GM12878 (cell line): ENCODE measurements around the gene ZNF44. TPM values are rescaled to one million over a fixed set of nuclear protein-coding genes. Genes with fewer than 3 reads are reported as not detected.

Experiments used
- ATF7 ChIP-seq: fragments of 450-650 bp; IDR thresholded peaks from 2 replicates; pipeline ENCODE4 v1.6.1; 2016; ENCODE audit warnings: low read depth, mild to moderate bottlenecking
- CBFB ChIP-seq: IDR thresholded peaks from 2 replicates; pipeline ENCODE4 v1.6.1; 2016; ENCODE audit warnings: antibody characterized with exemption, low read depth
- CHD2 ChIP-seq: IDR thresholded peaks from 2 replicates; pipeline ENCODE4 v1.6.1; 2011; ENCODE audit warnings: low read depth, low read length, improper control_type of control experiment, borderline replicate concordance
- E2F8 ChIP-seq: fragments of 450-650 bp; IDR thresholded peaks from 2 replicates; pipeline ENCODE4 v1.6.1; 2018; ENCODE audit warnings: mild to moderate bottlenecking, low read depth, moderate library complexity; ENCODE audit not compliant: partially characterized antibody
- GATAD2B ChIP-seq: fragments of 450-650 bp; conservative IDR thresholded peaks from 2 replicates; pipeline ENCODE4 v1.6.1; 2017; ENCODE audit warnings: low read depth, mild to moderate bottlenecking, moderate library complexity
- HDAC2 ChIP-seq: fragments of 200-600 bp; sonication (generic); IDR thresholded peaks from 2 replicates; pipeline ENCODE4 v1.6.1; 2017
- IKZF1 ChIP-seq: fragments of 450-650 bp; conservative IDR thresholded peaks from 2 replicates; pipeline ENCODE4 v1.6.1; 2017; ENCODE audit warnings: antibody characterized with exemption, mild to moderate bottlenecking
- IRF4 ChIP-seq: IDR thresholded peaks from 2 replicates; pipeline ENCODE4 v1.6.1; 2011; ENCODE audit warnings: low read depth, low read length
- KAT2A ChIP-seq: conservative IDR thresholded peaks from 2 replicates; pipeline ENCODE4 v1.6.1; 2011; ENCODE audit warnings: low read depth, low read length; ENCODE audit not compliant: control insufficient read depth
- MTA3 ChIP-seq: IDR thresholded peaks from 2 replicates; pipeline ENCODE4 v1.6.1; 2012; ENCODE audit warnings: low read length, inconsistent platforms, borderline replicate concordance
- RELB ChIP-seq: fragments of 450-650 bp; IDR thresholded peaks from 2 replicates; pipeline ENCODE4 v1.6.1; 2017; ENCODE audit warnings: low read depth, mild to moderate bottlenecking, moderate library complexity
- SMC3 ChIP-seq: IDR thresholded peaks from 2 replicates; pipeline ENCODE4 v1.6.1; 2011; ENCODE audit warnings: low read length, improper control_type of control experiment, borderline replicate concordance
- STAT1 ChIP-seq: fragments of 450-650 bp; conservative IDR thresholded peaks from 2 replicates; pipeline ENCODE4 v1.6.1; 2014; ENCODE audit warnings: antibody characterized with exemption, mild to moderate bottlenecking
- TCF7 ChIP-seq: IDR thresholded peaks from 2 replicates; pipeline ENCODE4 v1.6.1; 2014; ENCODE audit warnings: antibody characterized with exemption, borderline replicate concordance
- ZNF687 ChIP-seq: fragments of 450-650 bp; IDR thresholded peaks from 2 replicates; pipeline ENCODE4 v1.6.1; 2017; ENCODE audit warnings: mild to moderate bottlenecking, moderate library complexity
- ZSCAN29 ChIP-seq: fragments of 450-650 bp; IDR thresholded peaks from 2 replicates; pipeline ENCODE4 v1.6.1; 2017; ENCODE audit warnings: mild to moderate bottlenecking, moderate library complexity
- polyA plus RNA-seq, 11 experiments: library from polyadenylated mRNA; depleted of rRNA in 4 of 11; unstranded in 6 of 11; stranded (reverse) in 5 of 11; fragments of >200 nt; fragmentation: Nextera tagmentation in 4 of 11; fragmentation: Illumina TruSeq in 1 of 11; extraction: Ambion mirVana in 4 of 11; extraction: Trizol in 1 of 11; gene quantifications; 1 replicate in 1 of 11; 2 replicates in 10 of 11; pipeline versions ENCODE4 v1.2.1 to v1.2.3, GENCODE V29; 2011 to 2016; ENCODE audit warnings: inconsistent platforms in 2 of 11, missing spikeins in 2 of 11, low read depth in 1 of 11
- total RNA-seq, 4 experiments: library from RNA; depleted of rRNA in 3 of 4; stranded (reverse); fragments of >200 nt in 3 of 4; fragmentation: Illumina TruSeq in 1 of 4; extraction: Trizol in 1 of 4; gene quantifications; 2 replicates each; pipeline versions ENCODE4 v1.2.1 to v1.2.3, GENCODE V29; 2013 to 2021
- TF ChIP-seq, protein P1 (sequence below): fragments of 450-650 bp; IDR thresholded peaks from 2 replicates; pipeline ENCODE4 v1.6.1; 2016; ENCODE audit warnings: mild to moderate bottlenecking

ZNF44 gene
- total and polyA plus RNA-seq, 10 of the 15 experiments (the other 5 are each of a cell fraction or from before 2014, with no cell fraction given), result 3.7 to 11.3 (median 5.4) TPM

- no peak for TF ChIP-seq ZNF687
- TF ChIP-seq GATAD2B, result no peak
- TF ChIP-seq ATF7, result peak; percentile 45; the same call in 1 of the 2 replicates
- TF ChIP-seq CBFB, result no peak; the same call in 1 of the 2 replicates
- TF ChIP-seq, protein P1, sequence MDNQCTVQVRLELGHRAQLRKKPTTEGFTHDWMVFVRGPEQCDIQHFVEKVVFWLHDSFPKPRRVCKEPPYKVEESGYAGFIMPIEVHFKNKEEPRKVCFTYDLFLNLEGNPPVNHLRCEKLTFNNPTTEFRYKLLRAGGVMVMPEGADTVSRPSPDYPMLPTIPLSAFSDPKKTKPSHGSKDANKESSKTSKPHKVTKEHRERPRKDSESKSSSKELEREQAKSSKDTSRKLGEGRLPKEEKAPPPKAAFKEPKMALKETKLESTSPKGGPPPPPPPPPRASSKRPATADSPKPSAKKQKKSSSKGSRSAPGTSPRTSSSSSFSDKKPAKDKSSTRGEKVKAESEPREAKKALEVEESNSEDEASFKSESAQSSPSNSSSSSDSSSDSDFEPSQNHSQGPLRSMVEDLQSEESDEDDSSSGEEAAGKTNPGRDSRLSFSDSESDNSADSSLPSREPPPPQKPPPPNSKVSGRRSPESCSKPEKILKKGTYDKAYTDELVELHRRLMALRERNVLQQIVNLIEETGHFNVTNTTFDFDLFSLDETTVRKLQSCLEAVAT, result peak; percentile 29; the same call in 1 of the 2 replicates
- TF ChIP-seq TCF7, result no peak
- no peak for TF ChIP-seq RELB
- no peak for TF ChIP-seq KAT2A
- TF ChIP-seq E2F8, result no peak
- TF ChIP-seq SMC3, result no peak
- no peak for TF ChIP-seq HDAC2
- TF ChIP-seq IKZF1, result peak; percentile 44; the same call in 1 of the 2 replicates
- no peak for TF ChIP-seq IRF4
- no peak for TF ChIP-seq CHD2
- no peak for TF ChIP-seq ZSCAN29
- no peak for TF ChIP-seq MTA3
- no peak for TF ChIP-seq STAT1
Observed at GRCh38 chr19:12293777-12294248, 870 bp downstream of the ZNF44 start (continued).
